SK-N-MC (cell line): ENCODE results near the gene SH3PXD2A.

Experiments
- EZH2 ChIP-seq: fragments of 200-600 bp; sonication (generic); IDR thresholded peaks from one replicate; pipeline ENCODE4 v1.6.1; 2017; ENCODE audit warnings: antibody characterized with exemption
- FOXP2 ChIP-seq: optimal IDR thresholded peaks from 2 replicates; pipeline ENCODE3; 2011; ENCODE audit warnings: mild to moderate bottlenecking, moderate library complexity; ENCODE audit not compliant: insufficient read depth; ENCODE audit errors: extremely low read length, control extremely low read depth

GRCh38 chr10:103676851-103677417 lies 178.4 kb downstream of the SH3PXD2A start:
- TF ChIP-seq EZH2 (no peak), FOXP2 (no peak)
